GM12874 (cell line): Measurements from ENCODE around the gene ALLC.

Experiments used
- CTCF ChIP-seq: IDR thresholded peaks from 2 replicates; pipeline ENCODE4 v1.5.1; 2011; ENCODE audit warnings: low read depth, mild to moderate bottlenecking, control low read depth, low read length, moderate library complexity; ENCODE audit not compliant: insufficient read depth

The ALLC gene

DNA sequence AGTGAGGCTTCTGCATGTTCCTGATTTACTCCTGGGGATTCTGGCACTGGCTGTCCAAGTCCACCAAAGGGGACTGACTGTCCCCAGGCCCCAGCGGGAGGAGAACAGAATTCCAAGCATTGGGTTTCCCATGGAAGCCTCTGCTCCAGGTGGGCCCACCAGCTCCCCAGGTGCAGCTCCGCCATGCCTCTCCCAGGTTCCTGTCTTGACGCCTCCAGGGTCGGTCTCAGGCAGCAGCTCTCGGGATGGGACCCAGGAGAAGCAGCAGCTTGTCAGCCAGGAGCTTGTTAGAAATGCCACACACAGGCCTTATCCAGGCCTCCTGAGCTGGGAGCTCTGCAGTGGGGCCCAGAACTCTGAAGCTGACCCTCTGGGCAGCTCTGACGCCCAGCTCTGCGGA lies 93.3 kb downstream of the ALLC start:
- TF ChIP-seq CTCF = no peak

DNA sequence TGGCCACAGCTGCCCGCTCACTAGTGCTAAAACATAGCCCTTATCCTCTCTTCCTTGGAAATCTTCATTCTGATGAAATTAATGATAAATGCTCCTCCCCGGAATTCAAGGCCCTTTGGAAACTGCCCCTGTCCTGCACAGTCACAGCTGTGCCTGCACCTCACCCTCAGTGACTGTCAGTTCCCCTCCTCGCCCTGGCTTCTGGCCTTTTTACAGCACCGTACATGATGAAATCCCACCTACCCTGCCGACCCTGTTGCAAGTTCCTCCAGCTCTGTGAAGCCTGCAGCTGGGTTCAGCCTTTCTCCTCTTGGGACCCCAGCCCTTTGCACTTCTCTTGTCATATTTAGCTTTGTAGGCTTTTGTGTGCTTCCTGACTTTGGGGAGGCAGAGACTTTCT lies 93.8 kb downstream of the ALLC start:
- TF ChIP-seq CTCF = no peak
